Esophagus muscularis mucosa (tissue), 3 donors: ENCODE results near the gene TGM5.
"Not testable (repeated sequence)": the region's sequence is repeated elsewhere in the genome, so short reads cannot be mapped to it uniquely, and the experiment has no call there.

Experiments used
- POLR2A ChIP-seq: fragments of 450-650 bp; IDR thresholded peaks from one replicate; pipeline ENCODE4 v1.6.1; 2017; ENCODE audit warnings: antibody characterized with exemption, moderate library complexity, mild to moderate bottlenecking, low read depth
- POLR2AphosphoS5 ChIP-seq, 2 donors: sonication (generic); formaldehyde crosslinking; IDR thresholded peaks; one replicate each; pipeline ENCODE4 v1.6.1; 2017; ENCODE audit warnings: antibody characterized with exemption in 2 of 2
- TF ChIP-seq, protein P1 (sequence below), 3 experiments: fragments of 200-600 bp in 2 of 3; fragments of 450-650 bp in 1 of 3; sonication (generic) in 2 of 3; IDR thresholded peaks; one replicate each; pipeline ENCODE4 v1.5.1; 2017 to 2019; ENCODE audit warnings: antibody characterized with exemption in 3 of 3, mild to moderate bottlenecking in 2 of 3, moderate library complexity in 1 of 3

DNA sequence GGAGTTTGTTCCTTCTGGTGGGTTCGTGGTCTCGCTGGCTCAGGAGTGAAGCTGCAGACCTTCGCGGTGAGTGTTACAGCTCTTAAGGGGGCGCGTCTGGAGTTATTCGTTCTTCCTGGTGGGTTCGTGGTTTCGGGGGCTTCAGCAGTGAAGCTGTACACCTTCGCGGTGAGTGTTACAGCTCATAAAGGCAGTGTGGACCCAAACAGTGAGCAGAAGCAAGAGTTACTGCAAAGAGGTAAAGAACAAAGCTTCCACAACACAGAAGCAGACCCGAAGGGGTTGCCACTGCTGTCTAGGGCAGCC is 40.8 kb downstream of the TGM5 start:
- TF ChIP-seq, protein P1, sequence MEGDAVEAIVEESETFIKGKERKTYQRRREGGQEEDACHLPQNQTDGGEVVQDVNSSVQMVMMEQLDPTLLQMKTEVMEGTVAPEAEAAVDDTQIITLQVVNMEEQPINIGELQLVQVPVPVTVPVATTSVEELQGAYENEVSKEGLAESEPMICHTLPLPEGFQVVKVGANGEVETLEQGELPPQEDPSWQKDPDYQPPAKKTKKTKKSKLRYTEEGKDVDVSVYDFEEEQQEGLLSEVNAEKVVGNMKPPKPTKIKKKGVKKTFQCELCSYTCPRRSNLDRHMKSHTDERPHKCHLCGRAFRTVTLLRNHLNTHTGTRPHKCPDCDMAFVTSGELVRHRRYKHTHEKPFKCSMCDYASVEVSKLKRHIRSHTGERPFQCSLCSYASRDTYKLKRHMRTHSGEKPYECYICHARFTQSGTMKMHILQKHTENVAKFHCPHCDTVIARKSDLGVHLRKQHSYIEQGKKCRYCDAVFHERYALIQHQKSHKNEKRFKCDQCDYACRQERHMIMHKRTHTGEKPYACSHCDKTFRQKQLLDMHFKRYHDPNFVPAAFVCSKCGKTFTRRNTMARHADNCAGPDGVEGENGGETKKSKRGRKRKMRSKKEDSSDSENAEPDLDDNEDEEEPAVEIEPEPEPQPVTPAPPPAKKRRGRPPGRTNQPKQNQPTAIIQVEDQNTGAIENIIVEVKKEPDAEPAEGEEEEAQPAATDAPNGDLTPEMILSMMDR (IDR thresholded peaks at IDR 0.05), result not testable (repeated sequence)
- not testable (repeated sequence) for TF ChIP-seq POLR2A; POLR2AphosphoS5 (IDR thresholded peaks at IDR 0.05)
